ENCODE results near the gene OBSCN.

DNA sequence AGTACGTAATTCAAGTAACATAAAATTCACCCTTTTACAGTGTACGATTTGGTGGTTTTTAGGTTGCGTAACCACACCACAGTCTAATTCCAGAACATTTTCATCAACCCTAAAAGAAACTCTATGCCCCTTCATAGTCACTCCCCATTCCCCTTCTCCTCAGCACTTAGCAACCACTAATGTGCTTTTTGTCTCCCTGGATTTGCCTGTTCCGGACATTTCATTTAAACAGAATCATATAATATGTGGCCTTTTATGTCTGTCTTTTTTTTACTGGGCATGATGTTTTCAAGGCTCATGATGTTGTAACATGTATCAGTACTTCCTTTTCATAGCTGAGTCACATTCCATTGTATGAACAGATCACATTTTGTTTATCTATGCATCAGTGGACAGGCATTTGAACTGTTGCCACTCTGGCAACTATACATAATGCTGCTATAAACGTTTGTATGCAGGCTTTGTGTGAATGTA, 20.8 kb downstream of the OBSCN start:
- TF ChIP-seq, protein P1, sequence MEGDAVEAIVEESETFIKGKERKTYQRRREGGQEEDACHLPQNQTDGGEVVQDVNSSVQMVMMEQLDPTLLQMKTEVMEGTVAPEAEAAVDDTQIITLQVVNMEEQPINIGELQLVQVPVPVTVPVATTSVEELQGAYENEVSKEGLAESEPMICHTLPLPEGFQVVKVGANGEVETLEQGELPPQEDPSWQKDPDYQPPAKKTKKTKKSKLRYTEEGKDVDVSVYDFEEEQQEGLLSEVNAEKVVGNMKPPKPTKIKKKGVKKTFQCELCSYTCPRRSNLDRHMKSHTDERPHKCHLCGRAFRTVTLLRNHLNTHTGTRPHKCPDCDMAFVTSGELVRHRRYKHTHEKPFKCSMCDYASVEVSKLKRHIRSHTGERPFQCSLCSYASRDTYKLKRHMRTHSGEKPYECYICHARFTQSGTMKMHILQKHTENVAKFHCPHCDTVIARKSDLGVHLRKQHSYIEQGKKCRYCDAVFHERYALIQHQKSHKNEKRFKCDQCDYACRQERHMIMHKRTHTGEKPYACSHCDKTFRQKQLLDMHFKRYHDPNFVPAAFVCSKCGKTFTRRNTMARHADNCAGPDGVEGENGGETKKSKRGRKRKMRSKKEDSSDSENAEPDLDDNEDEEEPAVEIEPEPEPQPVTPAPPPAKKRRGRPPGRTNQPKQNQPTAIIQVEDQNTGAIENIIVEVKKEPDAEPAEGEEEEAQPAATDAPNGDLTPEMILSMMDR (IDR thresholded peaks at IDR 0.05; ENCODE audit: insufficient read depth, low read depth, low read length): no peak
- no peak for TF ChIP-seq EZH2 (IDR thresholded peaks at IDR 0.05; ENCODE audit: insufficient read depth, low read length)
